IMR-90 (cell line): Measurements from ENCODE around the gene GMCL2. TPM values are rescaled to one million over a fixed set of nuclear protein-coding genes. Genes with fewer than 3 reads are reported as not detected.

ENCODE experiments used
- ATAC-seq: fragments of 200-7000 bp; cut with Tn5 transposase; 2 replicates; pipeline ENCODE4 v1.9.1; 2020; ENCODE audit warnings: low read depth, mild to moderate bottlenecking, moderate library complexity
- BruUV-seq: library from RNA; stranded (reverse); fragments of 400-500 nt; replicated peaks from 2 replicates; lab custom pipeline; 2021; lab: Mats Ljungman, UMichigan
- CTCF ChIA-PET: fragments of 300-600 bp; formaldehyde crosslinking; extraction: SDS; loops from one replicate; lab custom pipeline; 2021; ENCODE audit warnings: antibody characterized with exemption; lab: Yijun Ruan, JAX
- POLR2A ChIA-PET: fragments of 300-600 bp; sonication (Branson Sonifier 250); formaldehyde crosslinking; loops from one replicate; lab custom pipeline; 2022; ENCODE audit warnings: antibody characterized with exemption; ENCODE audit not compliant: unreplicated experiment; lab: Charles Lee
- DNase-seq: peaks from one replicate; pipeline ENCODE4 v3.0.0; 2013
- H2AFZ ChIP-seq: replicated peaks from 2 replicates; pipeline ENCODE3; 2013; ENCODE audit warnings: low read length, mild to moderate bottlenecking; ENCODE audit not compliant: poor library complexity
- H2AK5ac ChIP-seq: 2 replicates; pipeline ENCODE4 v1.6.1; 2013; ENCODE audit warnings: low read depth, low read length, inconsistent platforms
- H2AK9ac ChIP-seq: replicated peaks from 2 replicates; pipeline ENCODE3; 2013; ENCODE audit warnings: mild to moderate bottlenecking, low read depth, low read length, moderate library complexity; ENCODE audit not compliant: poor library complexity
- H2BK120ac ChIP-seq: 2 replicates; pipeline ENCODE4 v1.6.1; 2013; ENCODE audit warnings: low read depth, low read length, inconsistent platforms
- H2BK15ac ChIP-seq: 3 replicates; pipeline ENCODE4 v1.6.1; 2013; ENCODE audit warnings: low read depth, low read length, inconsistent platforms
- H2BK20ac ChIP-seq: 2 replicates; pipeline ENCODE4 v1.6.1; 2013; ENCODE audit warnings: low read depth, mild to moderate bottlenecking, inconsistent platforms, low read length, moderate library complexity
- H2BK5ac ChIP-seq: 2 replicates; pipeline ENCODE4 v1.6.1; 2013; ENCODE audit warnings: mild to moderate bottlenecking, low read depth, low read length, inconsistent platforms; ENCODE audit not compliant: poor library complexity, severe bottlenecking
- H3K14ac ChIP-seq: replicated peaks from 2 replicates; pipeline ENCODE4 v1.6.1; 2013; ENCODE audit warnings: low read depth, low read length, inconsistent platforms
- H3K18ac ChIP-seq: 2 replicates; pipeline ENCODE4 v1.6.1; 2013; ENCODE audit warnings: low read depth, low read length, control low read depth
- H3K23ac ChIP-seq: 2 replicates; pipeline ENCODE4 v1.6.1; 2013; ENCODE audit warnings: low read depth, low read length, inconsistent platforms
- H3K27ac ChIP-seq: 2 replicates; pipeline ENCODE4 v1.5.1; 2013; ENCODE audit warnings: mild to moderate bottlenecking, control low read depth, low read length; ENCODE audit not compliant: insufficient read depth
- H3K27me3 ChIP-seq: 2 replicates; pipeline ENCODE4 v1.6.1; 2013; ENCODE audit warnings: low read length; ENCODE audit not compliant: control insufficient read depth, insufficient read depth
- H3K36me3 ChIP-seq: 2 replicates; pipeline ENCODE4 v1.6.1; 2013; ENCODE audit warnings: low read length, mixed read lengths; ENCODE audit not compliant: control insufficient read depth, insufficient read depth
- H3K4ac ChIP-seq: 2 replicates; pipeline ENCODE4 v1.6.1; 2013; ENCODE audit warnings: low read depth, low read length, inconsistent platforms
- H3K4me1 ChIP-seq: 2 replicates; pipeline ENCODE4 v1.6.1; 2013; ENCODE audit warnings: low read length, mixed read lengths; ENCODE audit not compliant: control insufficient read depth, insufficient read depth
- H3K4me2 ChIP-seq: 2 replicates; pipeline ENCODE4 v1.6.1; 2013; ENCODE audit warnings: low read depth, mild to moderate bottlenecking, control low read depth, low read length, moderate library complexity
- H3K4me3 ChIP-seq: 2 replicates; pipeline ENCODE4 v1.5.1; 2013; ENCODE audit warnings: low read depth, mild to moderate bottlenecking, control low read depth, low read length, moderate library complexity; ENCODE audit not compliant: insufficient read depth
- H3K56ac ChIP-seq: 2 replicates; pipeline ENCODE4 v1.6.1; 2013; ENCODE audit warnings: low read length, inconsistent platforms; ENCODE audit not compliant: insufficient read depth; ENCODE audit errors: extremely low read depth
- H3K79me1 ChIP-seq, 2 experiments: 2 replicates each; pipeline ENCODE4 v1.6.1; 2013; ENCODE audit warnings: low read length in 2 of 2, inconsistent platforms in 1 of 2, low read depth in 1 of 2
- H3K9ac ChIP-seq: 2 replicates; pipeline ENCODE4 v1.6.1; 2013; ENCODE audit warnings: low read depth, low read length, control low read depth
- H3K9me1 ChIP-seq: 2 replicates; pipeline ENCODE4 v1.6.1; 2013; ENCODE audit warnings: low read length, inconsistent platforms; ENCODE audit not compliant: insufficient read depth
- H3K9me3 ChIP-seq: 2 replicates; pipeline ENCODE4 v1.6.1; 2013; ENCODE audit warnings: low read length; ENCODE audit not compliant: control insufficient read depth, insufficient read depth
- H4K20me1 ChIP-seq: 2 replicates; pipeline ENCODE4 v1.6.1; 2013; ENCODE audit warnings: low read length, inconsistent platforms; ENCODE audit not compliant: insufficient read depth
- H4K5ac ChIP-seq: 2 replicates; pipeline ENCODE4 v1.6.1; 2013; ENCODE audit warnings: mild to moderate bottlenecking, low read depth, low read length, control low read depth
- H4K8ac ChIP-seq, 2 experiments: 2 replicates each; pipeline ENCODE4 v1.6.1; 2013; ENCODE audit warnings: low read depth in 2 of 2, low read length in 2 of 2, control low read depth in 1 of 2, inconsistent platforms in 1 of 2
- H4K91ac ChIP-seq: 2 replicates; pipeline ENCODE4 v1.6.1; 2013; ENCODE audit warnings: low read depth, low read length, inconsistent platforms; ENCODE audit not compliant: insufficient read depth
- ELK1 ChIP-seq: fragments of 150-350 bp; IDR thresholded peaks from 2 replicates; pipeline ENCODE4 v1.6.1; 2016; ENCODE audit warnings: low read depth, mild to moderate bottlenecking, low read length, moderate library complexity, borderline replicate concordance
- WGBS, 2 experiments: methylation state at CpG; one replicate each; pipeline versions ENCODE4 v1.1.5 to v1.1.7; 2013; ENCODE audit warnings: missing lambda C conversion rate in 2 of 2; ENCODE audit not compliant: insufficient read length in 1 of 2; ENCODE audit errors: extremely low coverage in 2 of 2; 5-methylcytosine and 5-hydroxymethylcytosine counted together
- dilution Hi-C: fragments of 300-500 bp; cut with HindIII; formaldehyde crosslinking; loops from one replicate; pipeline ENCODE4 v1.14.3; 2018; ENCODE audit warnings: low sequenced_read_pairs; ENCODE audit not compliant: unreplicated experiment
- in situ Hi-C: fragments of 300-500 bp; cut with MboI; formaldehyde crosslinking; loops from 3 replicates; pipeline ENCODE4 v1.14.3; 2019; ENCODE audit warnings: low sequenced_read_pairs, inconsistent platforms, mixed read lengths
- intact Hi-C: fragments of 100-400 bp; cut with micrococcal nuclease; formaldehyde crosslinking; loops from 2 replicates; pipeline ENCODE4 v1.10.0; 2022
- polyA plus RNA-seq, 3 experiments: library from polyadenylated mRNA; depleted of rRNA; stranded (reverse); fragments of >200 nt; gene quantifications; 2 replicates each; pipeline ENCODE4 v1.2.3, GENCODE V29; 2012; ENCODE audit warnings: low replicate concordance in 1 of 3
- total RNA-seq: library from RNA; depleted of rRNA; stranded (reverse); fragments of >200 nt; gene quantifications from 2 replicates; pipeline ENCODE4 v1.2.3, GENCODE V29; 2012

GMCL2 gene
- total and polyA plus RNA-seq, 2 of the 4 experiments (the other 2 are of a cell fraction): not detected

GRCh38 chr5:178170455-178170854, 16.7 kb downstream of the GMCL2 start:
- no peak overlapping the region for H2BK120ac ChIP-seq
- no peak for ATAC-seq
- in situ Hi-C loops: loop anchor here (25.0 kb wide), 1 partner anchor 233 kb away; no protein-coding TSS in a partner anchor
- no peak overlapping the region for H3K23ac ChIP-seq
- H3K4me2 ChIP-seq: no peak overlapping the region
- H2BK20ac ChIP-seq: no peak overlapping the region
- H3K36me3 ChIP-seq: no peaks in the 10 kb centered on the region
- no peak overlapping the region for H2BK5ac ChIP-seq
- no peak overlapping the region for H3K27ac ChIP-seq
- no peak overlapping the region for H2BK15ac ChIP-seq
- intact Hi-C loops: no loop called here
- no peak overlapping the region for H3K4me3 ChIP-seq
- dilution Hi-C loops: no loop called here
- H2AK5ac ChIP-seq: no peak overlapping the region
- H3K14ac ChIP-seq: no peak overlapping the region
- H3K9ac ChIP-seq: no peak overlapping the region
- TF ChIP-seq ELK1: no peak
- H4K20me1 ChIP-seq: no peaks in the 10 kb centered on the region
- H2AK9ac ChIP-seq: no peak overlapping the region
- H3K4me1 ChIP-seq: no peaks in the 10 kb centered on the region
- DNase-seq: no peak
- ChIA-PET POLR2A (no interaction called here), CTCF (no interaction called here)
- H4K8ac ChIP-seq: no peak overlapping the region
- no peak overlapping the region for H3K56ac ChIP-seq
- no peaks in the 10 kb centered on the region for H3K79me1 ChIP-seq
- H4K5ac ChIP-seq: no peak overlapping the region
- H3K9me1 ChIP-seq: no peaks in the 10 kb centered on the region
- no peak overlapping the region for H3K4ac ChIP-seq
- WGBS, 2 experiments: no CpG with 5 or more reads among the region's 2 CpGs
- BruUV-seq: no TSS peak
- H3K9me3 ChIP-seq: no peaks in the 10 kb centered on the region
- H3K27me3 ChIP-seq: peaks cover 19% of the 10 kb centered on the region
- no peak overlapping the region for H2AFZ ChIP-seq
- H4K91ac ChIP-seq: no peak overlapping the region
- H3K18ac ChIP-seq: no peak overlapping the region
